ENCODE results near the gene GLIS1. TPM values are rescaled to one million over a fixed set of nuclear protein-coding genes. Genes with fewer than 3 reads are reported as not detected.

The GLIS1 gene
- total RNA-seq, 1 donor from 2014 or later = not detected

DNA sequence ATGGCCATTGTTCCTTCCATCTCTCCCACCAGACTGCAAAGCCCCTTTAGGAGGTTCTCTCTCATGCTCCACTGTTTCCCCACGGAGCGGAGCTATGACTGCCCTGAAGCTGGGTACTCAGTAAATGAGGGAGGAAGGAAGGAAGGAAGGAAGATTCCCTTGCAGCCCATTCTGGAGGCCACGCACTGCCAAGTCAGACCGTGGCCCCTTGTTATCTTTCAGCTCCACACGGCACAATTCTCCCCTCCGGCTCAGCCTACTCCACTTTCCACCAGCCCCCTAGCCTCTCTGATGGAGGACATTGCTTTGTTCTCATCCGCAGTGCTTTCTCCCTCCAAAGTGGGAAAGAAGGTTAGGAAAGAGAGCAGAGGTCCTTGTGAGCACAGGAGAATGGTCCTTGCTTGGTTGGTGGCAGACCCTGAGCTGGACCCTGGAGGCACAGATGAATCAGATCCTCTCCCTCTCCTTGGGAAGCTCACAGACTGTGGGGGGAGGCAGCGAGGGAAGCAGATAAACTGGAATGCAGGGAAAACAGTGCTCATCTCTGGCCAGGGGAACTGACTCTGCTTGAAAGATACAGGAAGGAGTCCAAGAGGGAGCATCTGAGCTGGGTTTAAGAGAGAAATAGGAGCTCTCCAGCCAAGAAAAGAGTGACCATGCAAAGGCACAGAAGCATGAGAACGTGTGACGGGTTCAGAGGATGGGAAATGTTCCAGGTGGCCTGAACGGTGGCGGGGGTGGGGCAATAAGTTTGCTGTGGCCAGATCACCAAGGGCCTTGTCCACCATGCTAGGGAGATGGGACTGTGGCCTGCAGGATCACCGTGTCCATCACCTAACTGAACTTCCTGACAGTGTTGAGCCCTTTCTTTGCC is 52.6 kb downstream of the GLIS1 start:
- Histone ChIP-seq H3K27me3 (no peaks in the 10 kb centered on the region), H3K27ac (no peak overlapping the region), H3K4me3 (no peak overlapping the region), H3K9me3 (no peaks in the 10 kb centered on the region), H3K4me1 (no peaks in the 10 kb centered on the region), H3K36me3 (no peaks in the 10 kb centered on the region)
- intact Hi-C loops (cut with DNase I) = no loop called here
- no peak for TF ChIP-seq CTCF (IDR thresholded peaks at IDR 0.05)
- no peak for DNase-seq (ENCODE audit: low spot score in 2 of 2)

DNA sequence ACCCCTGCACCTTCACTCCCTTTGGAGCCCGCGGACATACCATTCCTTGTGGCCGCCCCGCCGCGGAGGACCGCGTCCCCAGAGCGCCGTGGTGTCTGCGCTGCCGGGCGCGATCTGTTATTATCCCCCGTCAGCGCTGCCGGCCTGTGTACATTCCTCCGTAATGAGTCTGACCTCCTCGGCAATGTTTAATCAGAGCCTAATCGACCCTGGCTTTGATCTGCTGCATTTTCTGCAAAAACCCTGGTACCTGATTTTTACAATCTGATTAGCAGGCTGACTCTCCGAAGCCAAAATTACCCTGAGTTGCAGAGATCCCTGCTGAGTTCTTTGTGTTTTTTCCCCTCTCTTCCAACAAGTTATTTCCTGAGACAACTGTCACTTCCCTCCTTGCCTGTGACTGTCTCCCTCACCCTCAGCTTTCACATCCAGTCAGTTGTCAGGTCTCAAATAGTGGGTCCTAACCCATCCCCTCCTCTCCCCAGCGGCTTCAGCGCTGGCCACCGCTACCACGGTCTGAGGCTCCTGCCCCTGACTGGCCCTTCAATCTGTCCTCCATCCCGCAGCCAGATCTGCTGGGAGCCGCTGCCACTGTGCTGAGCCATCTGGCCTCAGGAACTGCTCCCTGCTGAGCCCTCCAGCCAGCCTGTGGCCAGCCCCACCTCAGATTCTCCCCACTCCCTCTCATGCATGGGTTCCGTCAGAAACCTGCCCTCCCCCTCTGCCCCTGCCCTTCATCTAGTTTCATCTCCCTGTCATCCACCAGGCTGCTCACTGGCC is 53.5 kb downstream of the GLIS1 start:
- H3K4me1 ChIP-seq = no peaks in the 10 kb centered on the region

GRCh38 chr1:53684741-53685140 is 54.2 kb downstream of the GLIS1 start:
- no peaks in the 10 kb centered on the region for H3K9me3 ChIP-seq
- no peaks in the 10 kb centered on the region for H3K27me3 ChIP-seq
- no peak overlapping the region for H3K4me3 ChIP-seq
- DNase-seq (ENCODE audit: low spot score in 2 of 2) = no peak
- H3K27ac ChIP-seq = no peak overlapping the region
- intact Hi-C loops (cut with DNase I) = loop anchor here (5.0 kb wide), 1 partner anchor 197 kb away; no protein-coding TSS in a partner anchor
- no peak for TF ChIP-seq CTCF (IDR thresholded peaks at IDR 0.05)
- H3K4me1 ChIP-seq = no peaks in the 10 kb centered on the region
- no peaks in the 10 kb centered on the region for H3K36me3 ChIP-seq

More for the DNA sequence above, 53.5 kb downstream of the GLIS1 start:
- no peaks in the 10 kb centered on the region for H3K36me3 ChIP-seq
- no peak overlapping the region for H3K4me3 ChIP-seq
- no peak for DNase-seq (ENCODE audit: low spot score in 2 of 2)
- no peaks in the 10 kb centered on the region for H3K9me3 ChIP-seq
- no peak overlapping the region for H3K27ac ChIP-seq
- no peak for TF ChIP-seq CTCF (IDR thresholded peaks at IDR 0.05)
- intact Hi-C loops (cut with DNase I) = no loop called here
- no peaks in the 10 kb centered on the region for H3K27me3 ChIP-seq

DNA sequence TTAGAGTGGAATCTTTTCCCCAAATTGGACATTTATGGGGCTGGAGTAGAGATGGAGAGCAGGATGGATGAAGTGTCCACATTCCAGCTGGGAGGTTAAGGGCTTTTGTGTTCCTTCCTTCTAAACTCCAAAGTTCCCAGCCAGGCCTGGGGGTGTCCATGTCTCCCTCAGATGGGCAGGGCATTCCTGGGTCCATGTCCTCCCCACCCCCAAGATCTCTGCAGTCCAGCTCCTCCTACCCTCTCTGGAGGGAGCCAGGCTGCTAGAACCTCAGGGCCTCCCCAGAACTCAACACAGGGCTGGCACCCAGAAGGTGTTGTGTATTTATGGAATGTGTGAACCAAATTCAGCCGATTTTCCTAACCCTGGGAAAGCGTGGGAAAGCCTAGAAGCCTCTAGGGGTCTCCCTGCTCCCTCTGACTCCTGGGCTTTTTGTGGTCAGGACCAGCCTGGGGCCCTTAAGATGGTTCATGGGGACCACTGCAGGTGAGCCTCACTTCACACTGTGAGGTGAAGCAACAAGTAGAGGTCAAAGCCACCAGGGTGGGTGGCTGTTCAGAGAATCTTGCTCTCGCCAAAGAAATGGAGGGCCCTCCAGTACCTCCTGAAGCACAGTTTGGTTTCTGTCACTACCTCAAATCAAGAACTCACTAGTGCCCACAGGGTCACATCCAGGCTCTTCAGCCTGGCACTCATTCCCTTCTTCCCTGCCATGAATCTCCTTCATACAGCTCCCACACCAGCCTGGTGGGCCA is 54.8 kb downstream of the GLIS1 start:
- Histone ChIP-seq H3K27me3 (no peaks in the 10 kb centered on the region), H3K27ac (no peak overlapping the region), H3K4me3 (no peak overlapping the region), H3K9me3 (no peaks in the 10 kb centered on the region), H3K36me3 (no peaks in the 10 kb centered on the region), H3K4me1 (no peaks in the 10 kb centered on the region)
- intact Hi-C loops (cut with DNase I) = loop anchor here (5.0 kb wide), 1 partner anchor 197 kb away; no protein-coding TSS in a partner anchor
- TF ChIP-seq CTCF (IDR thresholded peaks at IDR 0.05) = no peak
- DNase-seq (ENCODE audit: low spot score in 2 of 2) = no peak

GRCh38 chr1:53682881-53683280 is 56.1 kb downstream of the GLIS1 start:
- no peaks in the 10 kb centered on the region for H3K4me1 ChIP-seq
- TF ChIP-seq CTCF (IDR thresholded peaks at IDR 0.05) = no peak
- no peaks in the 10 kb centered on the region for H3K36me3 ChIP-seq
- intact Hi-C loops (cut with DNase I) = loop anchor here (5.0 kb wide), 1 partner anchor 196 kb away; no protein-coding TSS in a partner anchor
- no peaks in the 10 kb centered on the region for H3K9me3 ChIP-seq
- DNase-seq (ENCODE audit: low spot score in 2 of 2) = no peak
- H3K4me3 ChIP-seq = no peak overlapping the region
- H3K27me3 ChIP-seq = no peaks in the 10 kb centered on the region
- no peak overlapping the region for H3K27ac ChIP-seq
